8988T (cell line): Measurements from ENCODE around the gene POLR1A.

Experiments used
- DNase-seq: peaks from one replicate; pipeline ENCODE4 v3.0.0; 2011

The POLR1A gene

GRCh38 chr2:86105252-86105968 lies at the start of gene POLR1A:
Gene POLR1A, minus strand, starts transcription at chr2:86105886. Its CDS starts 110 bp downstream, at chr2:86105776.
- no peak for DNase-seq

- no peak for DNase-seq
These were observed 44.8 kb upstream of the POLR1A start for GRCh38 chr2:86150502-86150901.

- no peak for DNase-seq
These were observed 42.1 kb upstream of the POLR1A start for GRCh38 chr2:86147793-86148192.

GRCh38 chr2:86143926-86144685 lies 38.4 kb upstream of the POLR1A start:
- DNase-seq: no peak

GRCh38 chr2:86143307-86143706 lies 37.6 kb upstream of the POLR1A start:
- DNase-seq: no peak

- DNase-seq: no peak
These were observed 37.0 kb upstream of the POLR1A start for GRCh38 chr2:86142436-86143257.

GRCh38 chr2:86140969-86141392 lies 35.3 kb upstream of the POLR1A start:
- DNase-seq: no peak

- DNase-seq: no peak
These were observed 34.3 kb upstream of the POLR1A start for GRCh38 chr2:86139981-86140380.

GRCh38 chr2:86138736-86139625 lies 33.3 kb upstream of the POLR1A start:
- no peak for DNase-seq

GRCh38 chr2:86136141-86136540 lies 30.5 kb upstream of the POLR1A start:
- no peak for DNase-seq

GRCh38 chr2:86135653-86136052 lies 30.0 kb upstream of the POLR1A start:
- DNase-seq: no peak

GRCh38 chr2:86134709-86135108 lies 29.0 kb upstream of the POLR1A start:
- DNase-seq: no peak

- DNase-seq: no peak
These were observed 19.0 kb upstream of the POLR1A start for GRCh38 chr2:86124683-86125082.

- DNase-seq: no peak
These were observed 17.7 kb upstream of the POLR1A start for GRCh38 chr2:86123328-86123925.

- no peak for DNase-seq
These were observed 12.4 kb upstream of the POLR1A start for GRCh38 chr2:86118130-86118529.

- no peak for DNase-seq
These were observed 1.3 kb upstream of the POLR1A start for GRCh38 chr2:86107031-86107430.

- DNase-seq: peak; percentile 26
These were observed 571 bp upstream of the POLR1A start, which contains the start of gene PTCD3 for GRCh38 chr2:86105969-86106945. Gene PTCD3, plus strand, starts transcription at chr2:86106235. Its CDS starts 13 bp downstream, at chr2:86106248.

GRCh38 chr2:86102157-86102556 lies 3.5 kb downstream of the POLR1A start:
- no peak for DNase-seq

- no peak for DNase-seq
These were observed 7.8 kb downstream of the POLR1A start for GRCh38 chr2:86097913-86098312.

GRCh38 chr2:86097114-86097896 lies 8.4 kb downstream of the POLR1A start:
- no peak for DNase-seq
